ENCODE measurements around the gene ZBTB21. TPM values are rescaled to one million over a fixed set of nuclear protein-coding genes. Genes with fewer than 3 reads are reported as not detected.

Gene ZBTB21
- total and polyA plus RNA-seq, 12 donors, result 1.3 to 15.2 (median 6.1) TPM

GRCh38 chr21:41955516-41955915 is 54.6 kb downstream of the ZBTB21 start:
- H3K36me3 ChIP-seq, result no peaks in the 10 kb centered on the region
- no peak for TF ChIP-seq CTCF (IDR thresholded peaks at IDR 0.05)
- H3K27ac ChIP-seq, result no peak overlapping the region
- WGBS, 2 donors, result 88 to 89% methylated on average over 10 of the region's 10 CpGs
- peaks cover 11 to 59% (median 41%) of the 10 kb centered on the region in 9 donors for H3K4me1 ChIP-seq
- DNase-seq, result no peak
- no peak for ATAC-seq
- intact Hi-C loops (cut with DNase I), result loop anchor here in 3 of 10 donors (10.0 kb wide), 3 partner anchors 49 to 159 kb away; no protein-coding TSS in a partner anchor
- H3K27me3 ChIP-seq, result peaks cover 0 to 9% (median 0%) of the 10 kb centered on the region in 7 donors
- no peaks in the 10 kb centered on the region for H3K9me3 ChIP-seq
- H3K4me3 ChIP-seq, result no peak overlapping the region

- no peak overlapping the region for H3K27ac ChIP-seq
- H3K36me3 ChIP-seq, result peaks cover 0 to 5% (median 0%) of the 10 kb centered on the region in 9 donors
- WGBS, 2 donors, result 94 to 97% methylated on average over 20 of the region's 20 CpGs
- ATAC-seq (peak in 2 of 8 donors; percentile 0 to 10), DNase-seq (no peak)
- TF ChIP-seq CTCF (IDR thresholded peaks at IDR 0.05), result no peak
- H3K27me3 ChIP-seq, result peaks cover 0 to 9% (median 0%) of the 10 kb centered on the region in 7 donors
- H3K4me3 ChIP-seq, result no peak overlapping the region
- intact Hi-C loops (cut with DNase I), result loop anchor here in 5 of 10 donors (5.0 to 10.0 kb wide), 4 partner anchors 50 to 160 kb away; no protein-coding TSS in a partner anchor
- no peaks in the 10 kb centered on the region for H3K9me3 ChIP-seq
- peaks cover 11 to 64% (median 41%) of the 10 kb centered on the region in 9 donors for H3K4me1 ChIP-seq
Observed at GRCh38 chr21:41954654-41955499, 55.3 kb downstream of the ZBTB21 start.

GRCh38 chr21:41953831-41954653 is 56.1 kb downstream of the ZBTB21 start, which contains the start of gene C2CD2:
Gene C2CD2 (minus strand): TSS chr21:41954018. CDS start chr21:41953648, 370 bp downstream.
- H3K9me3 ChIP-seq, result no peaks in the 10 kb centered on the region
- intact Hi-C loops (cut with DNase I), result loop anchor here in 5 of 10 donors (5.0 to 10.0 kb wide), 4 partner anchors 51 to 161 kb away; no protein-coding TSS in a partner anchor
- H3K27ac ChIP-seq, result peak within 1 kb of the TSS; percentile 50 to 88 (median 79)
- H3K27me3 ChIP-seq, result peaks cover 0 to 9% (median 0%) of the 10 kb centered on the region in 7 donors
- ATAC-seq (peak; percentile 64 to 89 (median 77)), DNase-seq (peak; percentile 69 to 82)
- peak in 2 of 9 donors; percentile 11 to 18 for TF ChIP-seq CTCF (IDR thresholded peaks at IDR 0.05)
- peak within 1 kb of the TSS; percentile 12 to 91 (median 80) for H3K4me3 ChIP-seq
- WGBS, 2 donors, result 5 to 9% methylated on average over 39 to 84 of the region's 85 CpGs
- H3K36me3 ChIP-seq, result peaks cover 0 to 5% (median 0%) of the 10 kb centered on the region in 9 donors
- peaks cover 11 to 66% (median 41%) of the 10 kb centered on the region in 9 donors for H3K4me1 ChIP-seq

All from heart right ventricle (tissue), 16 donors.